Measurements from ENCODE around the gene PHLPP1.

The PHLPP1 gene

DNA sequence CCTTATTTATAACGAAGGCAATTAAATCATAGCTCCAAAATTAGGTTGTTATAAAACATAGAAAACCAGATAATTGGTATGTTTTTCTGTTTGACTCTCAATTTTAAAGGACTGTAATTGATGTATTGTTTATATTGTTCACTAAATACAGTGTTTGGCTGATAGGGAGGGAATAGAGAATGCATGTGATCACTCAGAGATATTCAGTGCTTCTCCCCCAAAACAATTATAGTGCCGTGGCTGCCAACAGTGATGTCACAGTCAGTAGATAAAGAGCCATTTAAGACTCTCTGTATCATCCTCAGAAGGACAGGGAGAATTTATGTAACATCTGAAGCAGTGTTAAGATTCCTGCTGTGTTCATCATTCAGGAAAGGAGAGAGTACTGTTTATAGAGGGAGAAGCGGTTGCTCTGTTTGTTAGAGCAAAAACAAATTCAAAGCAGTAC, 69.6 kb downstream of the PHLPP1 start:
- Mint-ChIP-seq H3K36me3 (ENCODE audit: low read depth) (no peaks in the 10 kb centered on the region), H3K9me3 (no peaks in the 10 kb centered on the region), H3K4me3 (no peak overlapping the region), H3K4me1 (peaks cover 68% of the 10 kb centered on the region), H3K27me3 (ENCODE audit: low read depth, poor library complexity) (peaks cover 2% of the 10 kb centered on the region), H3K27ac (no peak overlapping the region)
- no peak for DNase-seq
- TF ChIP-seq, protein P1, sequence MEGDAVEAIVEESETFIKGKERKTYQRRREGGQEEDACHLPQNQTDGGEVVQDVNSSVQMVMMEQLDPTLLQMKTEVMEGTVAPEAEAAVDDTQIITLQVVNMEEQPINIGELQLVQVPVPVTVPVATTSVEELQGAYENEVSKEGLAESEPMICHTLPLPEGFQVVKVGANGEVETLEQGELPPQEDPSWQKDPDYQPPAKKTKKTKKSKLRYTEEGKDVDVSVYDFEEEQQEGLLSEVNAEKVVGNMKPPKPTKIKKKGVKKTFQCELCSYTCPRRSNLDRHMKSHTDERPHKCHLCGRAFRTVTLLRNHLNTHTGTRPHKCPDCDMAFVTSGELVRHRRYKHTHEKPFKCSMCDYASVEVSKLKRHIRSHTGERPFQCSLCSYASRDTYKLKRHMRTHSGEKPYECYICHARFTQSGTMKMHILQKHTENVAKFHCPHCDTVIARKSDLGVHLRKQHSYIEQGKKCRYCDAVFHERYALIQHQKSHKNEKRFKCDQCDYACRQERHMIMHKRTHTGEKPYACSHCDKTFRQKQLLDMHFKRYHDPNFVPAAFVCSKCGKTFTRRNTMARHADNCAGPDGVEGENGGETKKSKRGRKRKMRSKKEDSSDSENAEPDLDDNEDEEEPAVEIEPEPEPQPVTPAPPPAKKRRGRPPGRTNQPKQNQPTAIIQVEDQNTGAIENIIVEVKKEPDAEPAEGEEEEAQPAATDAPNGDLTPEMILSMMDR (IDR thresholded peaks at IDR 0.05): no peak

DNA sequence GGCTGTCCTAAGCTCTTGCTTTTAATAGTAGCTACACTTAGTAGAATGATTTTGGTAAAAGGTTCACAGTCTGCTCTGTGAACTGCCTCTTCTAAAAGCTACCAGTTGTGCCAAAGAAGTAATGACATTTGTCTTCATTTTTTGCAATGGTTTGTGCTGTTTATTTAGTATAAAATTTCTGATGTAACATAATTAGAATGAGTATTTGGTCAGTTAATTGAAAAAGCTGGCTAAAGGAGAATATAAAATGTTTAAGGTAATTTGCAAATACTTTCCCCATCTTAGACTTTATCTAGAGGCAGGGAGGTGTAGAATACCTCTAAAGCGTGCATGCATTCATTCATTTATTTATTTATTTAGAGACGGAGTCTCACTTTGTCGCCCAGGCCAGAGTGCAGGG, 71.3 kb downstream of the PHLPP1 start:
- Mint-ChIP-seq H3K4me1 (peaks cover 85% of the 10 kb centered on the region), H3K27me3 (ENCODE audit: low read depth, poor library complexity) (no peaks in the 10 kb centered on the region), H3K9me3 (no peaks in the 10 kb centered on the region), H3K4me3 (no peak overlapping the region), H3K36me3 (ENCODE audit: low read depth) (no peaks in the 10 kb centered on the region), H3K27ac (no peak overlapping the region)
- DNase-seq: no peak
- TF ChIP-seq, protein P1 (IDR thresholded peaks at IDR 0.05): no peak

DNA sequence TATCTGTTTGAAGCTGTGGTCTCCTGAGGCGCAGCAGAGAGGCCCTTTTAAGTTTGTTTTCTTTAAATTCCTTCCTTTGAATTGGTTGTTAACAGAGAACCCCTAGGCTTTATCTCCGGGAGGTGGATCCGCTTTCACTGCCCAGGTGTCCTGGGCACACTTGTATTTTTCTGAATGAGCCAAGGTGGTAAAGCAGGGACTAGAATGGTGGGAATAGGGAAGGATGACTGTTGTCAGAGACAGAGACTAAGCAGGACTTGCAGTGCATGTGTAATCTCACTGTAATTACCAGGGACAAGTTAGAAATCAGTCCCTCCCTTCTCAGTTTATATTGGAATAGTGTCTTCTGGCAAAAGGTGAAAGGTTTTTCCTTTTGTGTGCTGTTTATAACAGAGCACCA, 72.8 kb downstream of the PHLPP1 start:
- no peaks in the 10 kb centered on the region for H3K36me3 Mint-ChIP-seq (ENCODE audit: low read depth)
- DNase-seq: no peak
- no peaks in the 10 kb centered on the region for H3K27me3 Mint-ChIP-seq (ENCODE audit: low read depth, poor library complexity)
- peaks cover 88% of the 10 kb centered on the region for H3K4me1 Mint-ChIP-seq
- peak overlapping the region; percentile 89 for H3K27ac Mint-ChIP-seq
- H3K9me3 Mint-ChIP-seq: no peaks in the 10 kb centered on the region
- peak overlapping the region; percentile 56 for H3K4me3 Mint-ChIP-seq
- TF ChIP-seq, protein P1 (IDR thresholded peaks at IDR 0.05): no peak

DNA sequence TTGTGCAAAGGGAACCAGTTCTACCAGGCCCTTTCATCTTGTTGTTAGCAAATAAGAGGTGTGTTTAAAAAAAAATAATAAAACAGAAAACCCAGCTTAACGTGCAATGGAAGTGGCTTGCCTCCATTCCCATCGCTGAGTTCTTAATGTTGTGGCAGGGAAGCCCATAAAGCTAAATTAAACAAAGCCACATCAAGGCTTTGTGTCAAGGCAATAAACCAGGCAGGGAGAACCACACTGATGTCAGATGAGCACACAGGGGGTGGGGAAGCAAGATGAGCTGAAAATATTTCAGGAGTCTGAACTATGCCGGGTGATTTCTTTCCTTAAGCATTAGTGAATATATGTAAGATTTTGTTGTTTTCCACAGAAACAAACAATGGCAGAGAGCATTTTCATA, 73.5 kb downstream of the PHLPP1 start:
- DNase-seq: no peak
- no peaks in the 10 kb centered on the region for H3K36me3 Mint-ChIP-seq (ENCODE audit: low read depth)
- H3K27ac Mint-ChIP-seq: peak overlapping the region; percentile 44
- H3K4me3 Mint-ChIP-seq: peak overlapping the region; percentile 38
- peaks cover 85% of the 10 kb centered on the region for H3K4me1 Mint-ChIP-seq
- no peaks in the 10 kb centered on the region for H3K9me3 Mint-ChIP-seq
- TF ChIP-seq, protein P1 (IDR thresholded peaks at IDR 0.05): no peak
- no peaks in the 10 kb centered on the region for H3K27me3 Mint-ChIP-seq (ENCODE audit: low read depth, poor library complexity)

DNA sequence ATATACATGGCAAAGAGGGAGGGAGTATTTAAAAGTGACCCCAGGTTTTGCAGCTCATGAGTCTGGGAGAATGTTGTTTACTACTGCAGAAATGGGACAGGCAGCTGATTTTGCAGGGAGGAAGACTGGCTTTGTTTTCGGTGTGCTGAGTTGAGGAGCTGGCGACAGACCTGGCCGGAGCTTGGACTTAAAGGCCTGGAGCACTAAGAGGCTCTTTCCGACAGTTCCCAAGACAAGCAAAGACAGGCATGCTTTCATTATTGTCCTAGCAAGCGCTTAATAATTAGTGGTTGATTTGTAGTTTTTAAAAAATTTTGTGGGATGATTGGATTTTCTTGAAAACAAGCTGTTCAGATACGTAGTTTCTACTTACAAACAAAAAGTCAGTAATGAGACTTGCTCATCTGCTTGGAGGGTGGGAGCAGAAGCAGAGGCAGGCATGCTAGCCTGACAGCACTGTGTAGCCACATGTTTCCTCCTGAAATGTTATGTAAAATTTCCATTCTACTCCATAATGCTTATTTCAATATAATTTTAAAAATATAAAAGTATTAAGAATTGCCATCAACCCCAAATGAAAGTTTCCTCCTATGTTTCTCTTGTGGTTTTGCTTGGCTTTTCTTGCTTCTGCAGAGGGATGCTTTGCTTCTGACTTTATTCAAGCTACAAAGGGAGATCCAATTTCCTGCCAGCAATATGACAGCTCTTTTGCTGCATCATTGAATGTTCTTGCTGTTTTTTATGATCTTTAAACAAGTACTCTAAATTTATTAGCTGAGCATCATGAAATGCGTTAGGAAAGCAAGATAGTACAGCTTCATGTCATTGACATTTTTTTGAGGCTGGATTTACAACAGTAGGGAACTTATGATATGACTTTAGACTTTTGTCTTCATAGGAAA, 75.8 kb downstream of the PHLPP1 start:
- TF ChIP-seq, protein P1 (IDR thresholded peaks at IDR 0.05): no peak
- peaks cover 70% of the 10 kb centered on the region for H3K4me1 Mint-ChIP-seq
- H3K4me3 Mint-ChIP-seq: peak overlapping the region; percentile 37
- DNase-seq: no peak
- no peaks in the 10 kb centered on the region for H3K27me3 Mint-ChIP-seq (ENCODE audit: low read depth, poor library complexity)
- no peaks in the 10 kb centered on the region for H3K9me3 Mint-ChIP-seq
- peaks cover 5% of the 10 kb centered on the region for H3K36me3 Mint-ChIP-seq (ENCODE audit: low read depth)
- peak overlapping the region; percentile 77 for H3K27ac Mint-ChIP-seq

DNA sequence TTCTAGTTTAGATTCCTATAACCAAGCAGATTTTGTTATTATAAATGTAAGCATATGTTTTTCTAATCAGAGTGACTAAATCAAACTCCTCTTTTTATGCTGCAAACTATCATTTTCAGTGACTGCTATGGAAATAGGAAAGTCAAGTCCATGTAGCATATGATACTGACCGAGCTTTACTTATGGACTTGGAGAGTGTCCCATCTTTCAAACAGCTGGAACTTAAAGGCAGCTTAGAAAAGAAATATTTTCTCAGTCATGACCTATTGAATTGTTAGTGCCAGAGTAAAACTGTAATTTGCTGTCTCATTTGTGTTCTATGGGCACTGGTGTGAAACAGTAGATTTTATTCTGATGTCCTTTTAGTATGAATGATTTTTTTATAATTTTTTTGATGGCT, 76.7 kb downstream of the PHLPP1 start:
- Mint-ChIP-seq H3K4me1 (peaks cover 67% of the 10 kb centered on the region), H3K36me3 (ENCODE audit: low read depth) (peaks cover 5% of the 10 kb centered on the region), H3K27ac (no peak overlapping the region), H3K27me3 (ENCODE audit: low read depth, poor library complexity) (no peaks in the 10 kb centered on the region), H3K9me3 (no peaks in the 10 kb centered on the region), H3K4me3 (no peak overlapping the region)
- TF ChIP-seq, protein P1 (IDR thresholded peaks at IDR 0.05): no peak
- DNase-seq: no peak

Data from nephron progenitor cell (in vitro differentiated cells).